ENCODE results near the gene PLPPR2. TPM values are rescaled to one million over a fixed set of nuclear protein-coding genes. Genes with fewer than 3 reads are reported as not detected.
"Not testable (repeated sequence)": the region's sequence is repeated elsewhere in the genome, so short reads cannot be mapped to it uniquely, and the experiment has no call there.

The PLPPR2 gene
- total RNA-seq, 1 experiment from 2014 or later, result 0.27 TPM

DNA sequence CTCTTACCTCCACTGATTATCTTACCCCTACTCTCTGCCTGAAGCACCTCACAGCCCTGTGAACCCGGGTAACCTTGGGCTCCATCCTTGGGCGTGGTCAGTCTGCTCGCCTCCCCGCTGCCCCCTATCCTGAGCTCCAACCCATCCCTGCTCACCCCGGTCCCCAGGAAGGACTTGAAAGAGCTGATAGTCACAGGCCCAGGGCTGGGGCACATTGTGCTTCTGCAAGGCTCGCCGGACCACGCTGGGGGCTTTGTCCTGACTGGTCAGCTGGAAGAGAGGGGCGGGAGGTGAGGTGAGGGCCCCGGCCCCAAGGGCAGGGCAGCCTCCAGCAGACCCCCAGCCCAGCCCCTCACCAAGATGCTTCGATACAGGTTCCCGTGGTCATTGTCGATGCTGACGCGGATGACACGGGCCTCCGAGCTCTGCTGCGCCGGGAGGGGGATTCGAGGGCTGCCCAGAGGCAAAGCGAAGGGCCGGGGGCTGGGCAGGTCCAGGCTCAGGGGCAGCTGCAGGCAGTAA lies 41.9 kb downstream of the PLPPR2 start:
- DNase-seq (ENCODE audit: low read depth), result no peak

DNA sequence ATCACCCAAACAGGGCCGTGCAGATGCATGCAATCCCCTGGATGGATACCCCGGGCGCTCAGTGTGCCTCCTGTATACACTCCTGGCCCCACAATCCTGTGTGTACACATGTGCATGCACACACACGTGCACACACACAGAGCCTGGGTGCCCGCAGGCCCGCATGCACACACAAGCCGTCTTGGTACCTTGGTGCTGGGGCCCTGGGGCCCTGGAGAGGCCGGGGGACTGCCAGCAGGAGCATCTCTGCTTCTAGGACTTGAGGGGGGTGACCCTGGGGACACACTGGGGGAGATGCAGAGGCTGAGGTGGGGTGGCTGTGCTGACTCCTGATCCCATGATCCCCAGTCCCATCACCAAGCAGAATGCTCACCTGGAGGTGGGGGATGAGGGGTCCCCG lies 44.4 kb downstream of the PLPPR2 start:
- DNase-seq (ENCODE audit: low read depth), result no peak

- no peak for DNase-seq (ENCODE audit: low read depth)
These were observed 45.6 kb downstream of the PLPPR2 start for GRCh38 chr19:11400798-11401197.

DNA sequence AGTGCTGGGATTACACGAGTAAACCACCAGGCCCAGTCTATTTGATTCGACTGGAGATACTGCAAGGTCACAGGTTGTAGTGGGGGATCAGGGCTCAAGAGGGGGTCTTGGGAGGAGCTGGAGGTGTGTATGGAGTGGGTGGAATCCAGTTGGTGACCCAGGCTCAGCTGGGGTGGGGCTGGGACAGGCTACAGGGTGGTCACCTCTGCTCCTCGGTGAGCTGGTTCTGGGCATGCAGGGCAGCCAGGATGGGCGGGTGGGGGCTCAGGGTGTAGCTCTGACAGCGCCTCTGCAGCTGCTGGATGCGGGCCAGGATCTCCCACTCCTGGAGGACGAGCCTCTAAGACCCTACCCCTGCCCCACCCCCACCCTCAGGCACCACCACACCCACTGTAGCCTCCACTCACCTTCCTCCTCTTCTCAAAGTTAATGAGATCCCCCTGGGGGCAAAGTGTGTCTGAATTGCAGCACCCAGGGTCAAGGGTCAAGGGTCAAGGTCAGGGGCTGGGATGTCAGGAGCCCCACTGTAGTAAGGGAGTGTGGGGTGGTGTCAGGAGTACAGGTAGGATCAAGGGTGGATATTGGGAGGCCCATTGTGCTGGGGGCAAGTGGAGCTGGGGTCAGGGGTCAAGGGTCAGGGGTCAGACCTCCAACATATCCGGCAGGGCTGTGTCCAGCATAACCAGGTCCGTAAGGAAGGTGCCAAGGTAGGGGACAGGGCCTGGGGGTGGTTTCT lies 46.7 kb downstream of the PLPPR2 start:
- DNase-seq (ENCODE audit: low read depth), result no peak

GRCh38 chr19:11404588-11405222 lies 49.5 kb downstream of the PLPPR2 start:
- no peak for DNase-seq (ENCODE audit: low read depth)

GRCh38 chr19:11405846-11406643 lies 50.8 kb downstream of the PLPPR2 start:
- no peak for DNase-seq (ENCODE audit: low read depth)

GRCh38 chr19:11406703-11407236 lies 51.5 kb downstream of the PLPPR2 start:
- not testable (repeated sequence) for DNase-seq (ENCODE audit: low read depth)

GRCh38 chr19:11408591-11408990 lies 53.4 kb downstream of the PLPPR2 start:
- no peak for DNase-seq (ENCODE audit: low read depth)

GRCh38 chr19:11410682-11411081 lies 55.5 kb downstream of the PLPPR2 start:
- peak; percentile 63 for DNase-seq (ENCODE audit: low read depth)

- no peak for DNase-seq (ENCODE audit: low read depth)
These were observed 59.3 kb downstream of the PLPPR2 start for GRCh38 chr19:11414544-11414943.

Small RNA genes lying within 50 kb of the gene (small RNA-seq; reads per million reads assigned to genes)
- not detected for gene RF00019

Other genes starting within 250 kb of the PLPPR2 start
- 112 and 122 TPM in 2 replicates for gene SPC24, start 199.7 kb upstream of the PLPPR2 start, total RNA-seq (2014; rRNA removed; shearing (Covaris generic))
- 54.3 and 73.5 TPM in 2 replicates for gene KANK2, start 157.9 kb upstream of the PLPPR2 start, total RNA-seq (2014; rRNA removed; shearing (Covaris generic))
- gene ANGPTL8, start 115.8 kb upstream of the PLPPR2 start, total RNA-seq (2014; rRNA removed; shearing (Covaris generic)), result not detected in 2 replicates
- 2.8 and 4.3 TPM in 2 replicates for gene DOCK6, start 92.9 kb upstream of the PLPPR2 start, total RNA-seq (2014; rRNA removed; shearing (Covaris generic))
- gene TSPAN16, start 59.3 kb upstream of the PLPPR2 start, total RNA-seq (2014; rRNA removed; shearing (Covaris generic)), result not detected in 2 replicates
- not detected in 2 replicates for gene RAB3D, start 15.8 kb upstream of the PLPPR2 start, total RNA-seq (2014; rRNA removed; shearing (Covaris generic))
- 2.2 and 2.3 TPM in 2 replicates for gene TMEM205, start 9.2 kb upstream of the PLPPR2 start, total RNA-seq (2014; rRNA removed; shearing (Covaris generic))
- 0.23 TPM in 1 of 2 replicates, not detected in the other for gene CCDC159, start 8.9 kb upstream of the PLPPR2 start, total RNA-seq (2014; rRNA removed; shearing (Covaris generic))
- 1.3 and 1.8 TPM in 2 replicates for gene SWSAP1, start 19.2 kb downstream of the PLPPR2 start, total RNA-seq (2014; rRNA removed; shearing (Covaris generic))
- gene EPOR, start 28.9 kb downstream of the PLPPR2 start, total RNA-seq (2014; rRNA removed; shearing (Covaris generic)), result 0.53 and 2.2 TPM in 2 replicates
- gene RGL3, start 63.9 kb downstream of the PLPPR2 start, total RNA-seq (2014; rRNA removed; shearing (Covaris generic)), result not detected in 2 replicates
- 0.14 and 0.33 TPM in 2 replicates for gene ODAD3, start 79.7 kb downstream of the PLPPR2 start, total RNA-seq (2014; rRNA removed; shearing (Covaris generic))
- 121 and 159 TPM in 2 replicates for gene PRKCSH, start 80.2 kb downstream of the PLPPR2 start, total RNA-seq (2014; rRNA removed; shearing (Covaris generic))
- not detected in 2 replicates for gene ELAVL3, start 125.6 kb downstream of the PLPPR2 start, total RNA-seq (2014; rRNA removed; shearing (Covaris generic))
- 5.2 and 11.6 TPM in 2 replicates for gene ZNF653, start 150.4 kb downstream of the PLPPR2 start, total RNA-seq (2014; rRNA removed; shearing (Covaris generic))
- 74.5 and 78.8 TPM in 2 replicates for gene ECSIT, start 173.7 kb downstream of the PLPPR2 start, total RNA-seq (2014; rRNA removed; shearing (Covaris generic))
- 0.45 and 0.63 TPM in 2 replicates for gene CNN1, start 183.4 kb downstream of the PLPPR2 start, total RNA-seq (2014; rRNA removed; shearing (Covaris generic))
- 137 and 150 TPM in 2 replicates for gene ELOF1, start 203.8 kb downstream of the PLPPR2 start, total RNA-seq (2014; rRNA removed; shearing (Covaris generic))
- gene ACP5, start 222.2 kb downstream of the PLPPR2 start, total RNA-seq (2014; rRNA removed; shearing (Covaris generic)), result 1.8 and 2.4 TPM in 2 replicates
- gene ZNF627, start 242.1 kb downstream of the PLPPR2 start, total RNA-seq (2014; rRNA removed; shearing (Covaris generic)), result 6.0 and 6.5 TPM in 2 replicates

Measured in HT1080 (cell line).